T-helper 2 cell treated with Interferon-gamma antibody and Interleukin-4, amounts not matched to agents 100 ng/mL and 5 ng/mL, for 36 hours (primary cell): ENCODE measurements around the gene SLC39A7. TPM values are rescaled to one million over a fixed set of nuclear protein-coding genes. Genes with fewer than 3 reads are reported as not detected.

Source experiments
- intact Hi-C: fragments of 100-400 bp; cut with micrococcal nuclease; formaldehyde crosslinking; loops from one replicate; pipeline ENCODE4 v1.15.1; 2023
- total RNA-seq: library from RNA; stranded (reverse); gene quantifications from 2 replicates; pipeline ENCODE4 v1.2.3, GENCODE V29; 2022

SLC39A7 gene
- total RNA-seq, 1 donor from 2014 or later = 59.9 TPM

DNA sequence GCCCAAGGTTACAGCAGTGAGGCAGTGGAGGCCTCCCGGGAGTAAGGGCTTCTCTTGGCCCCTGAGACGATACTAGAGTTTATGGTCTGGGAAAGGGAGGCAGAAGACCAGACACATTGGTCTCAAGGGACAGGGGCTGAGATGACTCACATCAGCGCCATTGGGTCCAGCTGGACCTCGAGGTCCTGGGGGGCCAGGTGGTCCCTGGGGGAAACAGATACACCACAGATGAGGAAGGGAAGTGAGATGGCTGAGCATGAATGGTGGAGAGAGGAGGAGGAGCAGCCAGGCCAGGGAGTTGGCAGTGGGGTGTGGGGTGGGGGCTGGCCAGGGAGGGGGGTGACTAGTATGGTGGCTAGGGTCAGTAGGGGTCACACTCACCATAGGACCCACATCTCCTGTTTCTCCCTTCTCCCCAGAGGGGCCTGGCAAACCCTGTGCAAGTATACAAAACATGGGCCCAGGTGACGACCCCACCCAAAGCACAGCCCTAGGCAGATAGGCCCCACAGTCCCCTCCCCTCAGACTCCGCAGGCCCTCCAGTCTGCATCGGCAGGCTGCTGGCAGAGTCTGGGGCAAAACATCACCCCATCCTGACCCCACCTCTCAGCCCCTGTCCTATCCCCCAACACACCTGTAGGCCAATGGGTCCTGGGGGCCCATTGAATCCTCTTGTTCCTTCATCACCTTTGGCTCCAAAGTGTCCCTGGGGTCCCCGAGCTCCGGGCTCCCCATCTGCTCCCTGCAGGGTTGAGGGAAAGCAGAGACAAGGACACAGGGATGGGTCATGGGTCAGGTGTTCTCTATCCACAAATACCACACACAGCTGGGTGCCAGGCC is 30.3 kb upstream of the SLC39A7 start:
- intact Hi-C loops = no loop called here

- intact Hi-C loops = no loop called here
Observed at GRCh38 chr6:33171016-33171879, 29.4 kb upstream of the SLC39A7 start.

- intact Hi-C loops = no loop called here
Observed at GRCh38 chr6:33171880-33172687, 28.6 kb upstream of the SLC39A7 start.

- intact Hi-C loops = no loop called here
Observed at GRCh38 chr6:33172688-33173534, 27.8 kb upstream of the SLC39A7 start.

- intact Hi-C loops = no loop called here
Observed at GRCh38 chr6:33173535-33174180, 27.0 kb upstream of the SLC39A7 start.

- intact Hi-C loops = no loop called here
Observed at GRCh38 chr6:33174784-33175183, 25.9 kb upstream of the SLC39A7 start.

- intact Hi-C loops = no loop called here
Observed at GRCh38 chr6:33175436-33176069, 25.1 kb upstream of the SLC39A7 start.

DNA sequence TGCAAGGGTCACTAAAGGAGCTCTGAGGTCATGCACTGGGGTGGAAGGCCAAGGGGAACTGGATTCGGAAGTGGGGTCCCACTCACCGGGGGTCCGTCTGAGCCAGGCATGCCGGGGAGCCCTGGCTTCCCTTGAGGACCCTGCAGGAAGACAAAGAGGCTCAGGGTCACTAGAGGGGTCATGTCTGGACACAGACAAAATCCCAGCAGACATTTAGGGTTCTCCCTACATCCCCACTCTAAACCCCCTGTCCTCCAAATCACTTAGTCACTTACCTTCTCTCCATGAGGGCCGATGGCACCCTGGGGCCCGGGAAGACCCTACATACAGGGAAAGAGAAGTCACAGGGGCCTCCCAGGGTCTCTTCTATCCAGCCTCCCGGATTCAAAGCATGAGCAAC is 23.8 kb upstream of the SLC39A7 start:
- intact Hi-C loops = no loop called here

- intact Hi-C loops = no loop called here
Observed at GRCh38 chr6:33177552-33178446, 22.9 kb upstream of the SLC39A7 start.

GRCh38 chr6:33178755-33179475 is 21.8 kb upstream of the SLC39A7 start:
- intact Hi-C loops = no loop called here

GRCh38 chr6:33181141-33181540 is 19.5 kb upstream of the SLC39A7 start:
- intact Hi-C loops = no loop called here

- intact Hi-C loops = loop anchor here (1.0 kb wide), 1 partner anchor 17 kb away; the partner anchor contains the start of genes RXRB and SLC39A7
Observed at GRCh38 chr6:33183071-33183683, 17.5 kb upstream of the SLC39A7 start.

DNA sequence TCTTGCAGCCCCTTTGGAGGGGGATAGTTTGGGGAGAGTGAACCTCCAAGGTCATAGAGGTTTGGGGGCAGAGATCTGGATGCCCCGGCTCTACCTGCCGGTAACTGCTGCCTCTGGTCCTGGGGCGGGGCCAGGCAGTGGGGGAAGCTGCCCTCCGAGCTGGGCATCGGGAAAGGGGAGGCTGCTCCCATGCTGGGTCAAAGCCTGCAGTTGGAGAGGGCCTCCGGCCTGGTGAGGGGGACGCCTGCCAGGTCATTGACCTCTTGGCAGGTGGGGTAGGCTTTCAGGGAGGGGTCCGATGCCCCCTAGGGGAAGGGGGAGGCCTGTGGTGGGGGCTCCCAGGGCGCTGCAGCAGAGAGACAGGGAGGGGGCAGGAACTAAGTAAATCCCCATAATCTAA is 15.5 kb upstream of the SLC39A7 start:
- intact Hi-C loops = no loop called here

DNA sequence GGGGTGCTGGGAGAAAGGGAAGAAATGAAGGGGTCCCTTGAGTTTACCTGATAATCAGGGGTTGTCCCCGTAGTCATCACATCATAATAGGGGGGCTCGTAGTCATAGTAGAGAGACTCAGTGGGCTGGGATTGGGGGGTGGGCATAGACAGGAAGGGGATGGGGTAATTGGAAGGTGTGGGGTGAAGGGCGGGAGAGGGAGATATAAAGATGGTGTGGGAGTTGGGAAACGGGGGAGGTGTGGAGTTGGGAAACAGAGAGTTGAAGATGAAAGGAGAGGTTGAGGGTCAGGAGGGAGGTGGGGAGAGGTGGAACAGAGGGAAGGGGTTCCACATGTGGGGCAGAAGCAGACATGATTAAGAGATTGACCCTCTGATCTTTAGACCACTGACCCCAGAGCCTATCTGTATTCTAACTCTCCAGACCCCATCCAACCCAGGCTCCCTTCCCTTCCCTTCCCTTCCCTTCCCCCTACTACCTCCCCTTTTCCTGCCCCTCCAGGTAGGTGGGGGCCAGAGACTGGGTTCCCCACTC is 14.9 kb upstream of the SLC39A7 start:
- intact Hi-C loops = no loop called here

GRCh38 chr6:33187809-33188208 is 12.9 kb upstream of the SLC39A7 start:
- intact Hi-C loops = no loop called here

DNA sequence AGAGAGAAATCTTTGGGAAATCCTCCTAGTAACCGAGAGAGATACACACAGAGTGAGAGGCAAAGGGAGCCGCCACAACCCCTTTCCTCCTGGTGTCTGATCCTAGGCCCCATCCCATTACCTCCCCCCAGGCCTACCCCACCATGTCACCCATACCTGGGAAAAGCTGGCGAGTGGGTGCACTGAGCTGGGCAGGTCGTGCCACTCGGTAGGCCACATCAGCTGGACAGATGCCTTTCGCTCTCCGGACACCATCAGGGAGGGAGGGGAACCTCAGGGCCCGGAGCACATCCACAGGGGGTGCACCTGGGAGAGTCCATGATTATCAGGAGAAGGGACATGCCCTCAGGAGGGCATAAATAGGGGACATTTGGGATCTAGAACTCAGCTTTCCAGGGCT is 11.5 kb upstream of the SLC39A7 start:
- intact Hi-C loops = no loop called here
